Uterus (tissue), 2 donors: Measurements from ENCODE around the gene SLC25A12.

ENCODE experiments used
- CTCF ChIP-seq, 4 experiments: fragments of 200-600 bp in 2 of 4; fragments of 450-650 bp in 2 of 4; sonication (generic) in 2 of 4; IDR thresholded peaks; one replicate each; pipeline ENCODE4 v1.5.1; 2016 to 2019; ENCODE audit warnings: antibody characterized with exemption in 4 of 4, mild to moderate bottlenecking in 2 of 4, moderate library complexity in 1 of 4
- POLR2A ChIP-seq, 2 donors: fragments of 450-650 bp; IDR thresholded peaks; one replicate each; pipeline ENCODE4 v1.6.1; 2016; ENCODE audit warnings: antibody characterized with exemption in 2 of 2, mild to moderate bottlenecking in 1 of 2, moderate library complexity in 1 of 2

GRCh38 chr2:171836146-171836910 is 57.7 kb downstream of the SLC25A12 start:
- no peak for TF ChIP-seq CTCF (IDR thresholded peaks at IDR 0.05)
- no peak for TF ChIP-seq POLR2A (IDR thresholded peaks at IDR 0.05)
